Ovary (tissue), 9 donors: ENCODE data around the gene DNAJC6. TPM values are rescaled to one million over a fixed set of nuclear protein-coding genes. Genes with fewer than 3 reads are reported as not detected.
A peak's percentile ranks its signal among the peaks of the same experiment; 100 is the strongest.

Experiments used
- DNase-seq, 5 donors: peaks; one replicate each; pipeline ENCODE4 v3.0.0-alpha.2; 2019 to 2020
- H3K27ac ChIP-seq, 2 donors: fragments of 200-600 bp; one replicate each; pipeline versions ENCODE4 v1.5.1 to v1.8.0; 2019 to 2022
- H3K27me3 ChIP-seq: fragments of 200-600 bp; one replicate; pipeline ENCODE4 v1.8.0; 2022
- H3K36me3 ChIP-seq: fragments of 200-600 bp; sonication (generic); one replicate; pipeline ENCODE4 v1.5.1; 2019
- H3K4me1 ChIP-seq: one replicate; pipeline ENCODE4 v1.8.1; 2013; ENCODE audit warnings: mild to moderate bottlenecking, moderate library complexity; ENCODE audit not compliant: insufficient read depth
- H3K4me3 ChIP-seq: fragments of 200-600 bp; sonication (generic); one replicate; pipeline ENCODE4 v1.5.1; 2017
- H3K9me3 ChIP-seq, 2 donors: fragments of 200-600 bp in 1 of 2; sonication (generic) in 1 of 2; one replicate each; pipeline versions ENCODE4 v1.5.1 to v1.8.1; 2013 to 2019; ENCODE audit warnings: mild to moderate bottlenecking in 1 of 2, moderate library complexity in 1 of 2
- CTCF ChIP-seq, 3 donors: fragments of 450-650 bp in 2 of 3; fragments of 200-600 bp in 1 of 3; IDR thresholded peaks; one replicate each; pipeline versions ENCODE4 v1.5.1 to v1.8.0; 2016 to 2022; ENCODE audit warnings: antibody characterized with exemption in 3 of 3, mild to moderate bottlenecking in 1 of 3
- EP300 ChIP-seq: sonication (generic); formaldehyde crosslinking; IDR thresholded peaks from one replicate; pipeline ENCODE4 v1.6.1; 2017; ENCODE audit warnings: antibody characterized with exemption
- POLR2A ChIP-seq: fragments of 450-650 bp; IDR thresholded peaks from one replicate; pipeline ENCODE4 v1.6.1; 2017; ENCODE audit warnings: antibody characterized with exemption, mild to moderate bottlenecking, moderate library complexity
- WGBS, 3 donors: extraction: QIAGEN DNeasy Blood & Tissue Kit in 1 of 3; methylation state at CpG; one replicate each; pipeline versions ENCODE4 v1.1.5 to v1.1.7; 2013 to 2017; 5-methylcytosine and 5-hydroxymethylcytosine counted together
- intact Hi-C, 4 donors: fragments of 100-400 bp; cut with DNase I; formaldehyde crosslinking; loops; one replicate each; pipeline versions ENCODE4 v1.11.0 to v1.15.1; 2022 to 2023
- polyA plus RNA-seq, 2 donors: library from polyadenylated mRNA; stranded (reverse); fragments of 200-250 nt in 1 of 2; fragments of 350-450 nt in 1 of 2; fragmentation: Illumina TruSeq in 1 of 2; extraction: RNeasy Lipid Tissue Mini Kit (QIAGEN cat#74804) in 1 of 2; gene quantifications; one replicate each; pipeline ENCODE4 v1.2.3, GENCODE V29; 2013 to 2014
- total RNA-seq, 7 donors: library from RNA; depleted of rRNA in 2 of 7; stranded (reverse); fragments of >200 nt in 2 of 7; fragmentation: NEBNext Ultra II Directional in 3 of 7; extraction: Animal tissue kit (Norgen Biotek cat#: 25700) in 3 of 7; gene quantifications; one replicate each; pipeline versions ENCODE4 v1.1.0 to v1.2.4, GENCODE V29; 2016 to 2023
- donor health status: DM: no; HTN: no; CAD: no; lungs with moderate emphysema.
- donor health status: DM: no; HTN: no; CAD: no.
- donor health status: Bipolar disorder and iron deficiency.
- donor health status: DM: yes; HTN: yes; CAD: no.
- donor health status: DM: no; HTN: no; CAD: no.
- donor health status: DM: yes; HTN: yes; CAD: no.

Gene DNAJC6
- total and polyA plus RNA-seq, 9 donors = 0.48 to 2.7 (median 1.5) TPM

- Histone ChIP-seq H3K36me3 (no peaks in the 10 kb centered on the region), H3K9me3 (no peaks in the 10 kb centered on the region), H3K4me1 (peaks cover 7% of the 10 kb centered on the region), H3K27ac (no peak overlapping the region), H3K27me3 (no peaks in the 10 kb centered on the region), H3K4me3 (no peak overlapping the region)
- TF ChIP-seq EP300 (no peak), CTCF (IDR thresholded peaks at IDR 0.05) (no peak), POLR2A (no peak)
- no peak for DNase-seq
- WGBS, 3 donors = 75 to 78% (median 75%) methylated on average over 2 of the region's 2 CpGs
- intact Hi-C loops = loop anchor here in 1 of 4 donors (10.0 kb wide), 1 partner anchor 163 kb away; no protein-coding TSS in a partner anchor
Observed at GRCh38 chr1:65417729-65418128, 108.4 kb downstream of the DNAJC6 start.

- no peak for DNase-seq
- H3K9me3 ChIP-seq = no peaks in the 10 kb centered on the region
- H3K36me3 ChIP-seq = no peaks in the 10 kb centered on the region
- 93 to 95% (median 93%) methylated on average over 4 of the region's 4 CpGs for WGBS, 3 donors
- no peaks in the 10 kb centered on the region for H3K27me3 ChIP-seq
- peaks cover 14% of the 10 kb centered on the region for H3K4me1 ChIP-seq
- intact Hi-C loops = loop anchor here in 1 of 4 donors (10.0 kb wide), 1 partner anchor 164 kb away; no protein-coding TSS in a partner anchor
- TF ChIP-seq CTCF (IDR thresholded peaks at IDR 0.05) (no peak), EP300 (no peak), POLR2A (no peak)
- no peak overlapping the region for H3K4me3 ChIP-seq
- H3K27ac ChIP-seq = no peak overlapping the region
Observed at GRCh38 chr1:65418522-65419185, 109.3 kb downstream of the DNAJC6 start.

GRCh38 chr1:65419681-65420589 lies 110.6 kb downstream of the DNAJC6 start:
- peak overlapping the region; percentile 31 to 96 for H3K27ac ChIP-seq
- no peaks in the 10 kb centered on the region for H3K27me3 ChIP-seq
- WGBS, 3 donors = 1 to 2% (median 2%) methylated on average over 36 to 52 of the region's 52 CpGs
- DNase-seq = peak; percentile 98 to 99 (median 99)
- H3K36me3 ChIP-seq = no peaks in the 10 kb centered on the region
- no peaks in the 10 kb centered on the region for H3K9me3 ChIP-seq
- TF ChIP-seq POLR2A (peak; percentile 56), EP300 (no peak)
- H3K4me1 ChIP-seq = peaks cover 16% of the 10 kb centered on the region
- intact Hi-C loops = loop anchor here in 2 of 4 donors (5.0 to 10.0 kb wide), 4 partner anchors 165 to 355 kb away; no protein-coding TSS in a partner anchor
- H3K4me3 ChIP-seq = peak overlapping the region; percentile 95

GRCh38 chr1:65420590-65421350 lies 111.4 kb downstream of the DNAJC6 start, which contains the start of the genes LEPR and LEPROT:
Gene LEPR, plus strand, starts transcription at chr1:65420668. Its CDS starts 144,898 bp downstream, at chr1:65565566.
Gene LEPROT, plus strand, starts transcription at chr1:65420668. Its CDS starts 57 bp downstream, at chr1:65420725.
- Histone ChIP-seq H3K4me1 (peaks cover 16% of the 10 kb centered on the region), H3K27ac (peak within 1 kb of the TSS; percentile 67 to 96), H3K36me3 (no peaks in the 10 kb centered on the region), H3K27me3 (no peaks in the 10 kb centered on the region), H3K9me3 (no peaks in the 10 kb centered on the region), H3K4me3 (peak within 1 kb of the TSS; percentile 95)
- peak; percentile 84 for TF ChIP-seq POLR2A
- TF ChIP-seq EP300 = no peak
- no peak for TF ChIP-seq CTCF (IDR thresholded peaks at IDR 0.05)
- WGBS, 3 donors = 0 to 1% (median 0%) methylated on average over 34 to 60 of the region's 60 CpGs
- DNase-seq = no peak
- intact Hi-C loops = loop anchor here in 2 of 4 donors (5.0 to 10.0 kb wide), 4 partner anchors 166 to 356 kb away; no protein-coding TSS in a partner anchor
